ENCODE measurements around the gene FASN. TPM values are rescaled to one million over a fixed set of nuclear protein-coding genes. Genes with fewer than 3 reads are reported as not detected.

Gene FASN
- 12.4 and 15.3 TPM in 2 replicates for total RNA-seq (2012; rRNA removed)
- 56.0 and 68.5 TPM in 2 replicates for polyA plus RNA-seq (2012; rRNA removed)
- 22.8 and 57.7 TPM in 2 replicates for polyA plus RNA-seq (2012; cell fraction: cytosol; rRNA removed)
- 126 and 440 TPM in 2 replicates for polyA plus RNA-seq (2012; cell fraction: nucleus; rRNA removed; ENCODE audit: low replicate concordance)
- percentile 58 among the genes with signal in this experiment for Bru-seq, nascent RNA
- BruChase-seq, experiment 1, labeled RNA remaining after a 6-hour chase: percentile 91 among the genes with signal in this experiment
- BruChase-seq, experiment 2, labeled RNA remaining after a 2-hour chase: percentile 84 among the genes with signal in this experiment
- long read RNA-seq, partial matches to known transcripts: 11 of 32 reads
- long read RNA-seq, other reads (novel, unspliced or antisense): 21 of 32 reads

DNA sequence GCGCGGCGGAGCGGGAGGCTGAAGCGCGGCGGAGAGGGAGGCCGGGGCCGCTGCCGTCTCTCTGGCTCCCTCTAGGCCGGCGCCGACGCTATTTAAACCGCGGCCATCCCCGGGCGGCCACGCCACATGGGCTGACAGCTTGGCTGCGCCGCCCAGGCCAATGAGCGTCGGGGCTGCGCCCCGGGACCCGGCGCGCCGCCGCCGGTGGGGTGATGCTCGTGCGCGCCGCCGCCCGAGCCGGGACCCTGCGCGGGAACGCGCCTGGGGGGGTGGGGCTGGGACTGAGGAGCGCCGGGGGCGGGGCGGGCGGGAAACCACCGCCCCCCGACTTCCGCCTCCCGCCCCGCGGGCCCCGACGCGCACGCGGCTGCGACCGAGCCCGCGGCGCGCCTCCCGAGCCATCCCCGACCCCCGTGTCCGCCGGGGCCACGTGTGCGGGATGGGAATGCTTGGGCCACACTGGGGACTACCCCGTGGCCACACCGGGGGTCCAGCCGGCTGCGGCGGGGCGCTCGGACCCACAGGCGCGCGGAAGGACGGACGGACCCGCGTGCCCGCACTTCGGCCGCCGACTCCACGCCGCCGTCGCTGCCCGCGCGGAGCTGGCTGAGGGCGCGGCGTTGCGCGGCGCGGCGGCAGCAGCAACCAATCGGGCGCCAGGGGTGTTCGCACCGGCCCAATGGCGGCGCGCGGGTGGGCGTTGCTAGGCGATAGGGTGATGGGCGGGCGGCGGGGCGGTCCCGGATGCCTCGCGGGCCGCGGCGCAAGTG lies at the start of gene FASN:
FASN (minus strand) TSS at position 68 of the 770 bp plus-strand sequence. CDS start 1,791 bp downstream, outside the sequence.
- H3K14ac ChIP-seq (replicated peaks; ENCODE audit: low read depth, low read length): peak within 1 kb of the TSS; percentile 96
- CTCF ChIA-PET: interaction anchor here (0.7 kb wide), 1 partner anchor 68 kb away, joined by 3 read pairs; no protein-coding TSS in a partner anchor
- H4K91ac ChIP-seq (ENCODE audit: insufficient read depth, low read depth, low read length): peak within 1 kb of the TSS; percentile 84
- peaks cover 0 to 52% of the 10 kb centered on the region in 2 experiments for H3K79me1 ChIP-seq (ENCODE audit: low read depth in 1 of 2, low read length in 2 of 2)
- peak within 1 kb of the TSS; percentile 95 to 97 for H4K8ac ChIP-seq (ENCODE audit: low read depth in 2 of 2, low read length in 2 of 2)
- peak within 1 kb of the TSS; percentile 83 for H3K4me2 ChIP-seq (ENCODE audit: low read depth, low read length)
- peak; percentile 85 for ATAC-seq (ENCODE audit: low read depth)
- BruUV-seq (replicated peaks): no TSS peak
- DNase-seq: peak; percentile 93
- peak within 1 kb of the TSS; percentile 99 for H2AK9ac ChIP-seq (replicated peaks; ENCODE audit: low read depth, low read length, poor library complexity)
- H2BK120ac ChIP-seq (ENCODE audit: low read depth, low read length): peak within 1 kb of the TSS; percentile 74
- intact Hi-C loops (cut with micrococcal nuclease) (loop anchor here (1.0 to 2.0 kb wide), 3 partner anchors 56 to 67 kb away; partner anchors contain the start of genes DCXR and RAC3), dilution Hi-C loops (cut with HindIII; ENCODE audit: low sequenced_read_pairs, unreplicated experiment) (no loop called here), in situ Hi-C loops (cut with MboI; ENCODE audit: low sequenced_read_pairs) (no loop called here)
- peak within 1 kb of the TSS; percentile 97 for H3K4ac ChIP-seq (ENCODE audit: low read depth, low read length)
- peaks cover 5% of the 10 kb centered on the region; the same call in 1 of the 2 replicates for H3K9me1 ChIP-seq (ENCODE audit: insufficient read depth, low read length)
- peak within 1 kb of the TSS; percentile 90 for H2BK5ac ChIP-seq (ENCODE audit: low read depth, low read length, poor library complexity, severe bottlenecking)
- H3K27me3 ChIP-seq (ENCODE audit: control insufficient read depth, insufficient read depth, low read length): no peaks in the 10 kb centered on the region
- 0 out of 2 replicates have a peak within 1 kb of the TSS, but pooled peaks have one; percentile 10 for H2BK20ac ChIP-seq (ENCODE audit: low read depth, low read length)
- peak within 1 kb of the TSS; percentile 94 for H3K27ac ChIP-seq (ENCODE audit: insufficient read depth, low read length)
- H2AK5ac ChIP-seq (ENCODE audit: low read depth, low read length): peak within 1 kb of the TSS; percentile 94
- peak within 1 kb of the TSS; percentile 39; the same call in 1 of the 3 replicates for H2BK15ac ChIP-seq (ENCODE audit: low read depth, low read length)
- peak within 1 kb of the TSS; percentile 99 for H2AFZ ChIP-seq (replicated peaks; ENCODE audit: low read length, poor library complexity)
- H3K9ac ChIP-seq (ENCODE audit: low read depth, low read length): peak within 1 kb of the TSS; percentile 87
- POLR2A ChIA-PET (ENCODE audit: unreplicated experiment): interaction anchor here (0.6 to 1.5 kb wide), 4 partner anchors 44 to 243 kb away, joined by 3 to 5 read pairs (median 4); partner anchors contain the start of gene DCXR
- peak within 1 kb of the TSS; percentile 41; the same call in 1 of the 2 replicates for H3K56ac ChIP-seq (ENCODE audit: extremely low read depth, insufficient read depth, low read length)
- H3K9me3 ChIP-seq (ENCODE audit: control insufficient read depth, insufficient read depth, low read length): no peaks in the 10 kb centered on the region
- peaks cover 28% of the 10 kb centered on the region for H4K20me1 ChIP-seq (ENCODE audit: insufficient read depth, low read length)
- H4K5ac ChIP-seq (ENCODE audit: low read depth, low read length): peak within 1 kb of the TSS; percentile 93
- H3K18ac ChIP-seq (ENCODE audit: low read depth, low read length): peak within 1 kb of the TSS; percentile 46; the same call in 1 of the 2 replicates
- H3K4me1 ChIP-seq (ENCODE audit: control insufficient read depth, insufficient read depth, low read length): peaks cover 13% of the 10 kb centered on the region
- WGBS, 2 experiments (ENCODE audit: extremely low coverage in 2 of 2, insufficient read length in 1 of 2): 0% methylated on average over 64 of the region's 124 CpGs; no CpG with 5 or more reads in 1 of the 2 experiments
- H3K23ac ChIP-seq (ENCODE audit: low read depth, low read length): peak within 1 kb of the TSS; percentile 94
- peaks cover 21% of the 10 kb centered on the region for H3K36me3 ChIP-seq (ENCODE audit: control insufficient read depth, insufficient read depth, low read length)
- peak within 1 kb of the TSS; percentile 72 for H3K4me3 ChIP-seq (ENCODE audit: insufficient read depth, low read depth, low read length)
- TF ChIP-seq RFX5 (IDR thresholded peaks at IDR 0.05; ENCODE audit: low read depth, low read length) (peak; percentile 48; the same call in 1 of the 2 replicates), MAZ (IDR thresholded peaks at IDR 0.05; ENCODE audit: borderline replicate concordance, low read depth, low read length) (0 out of 2 replicates have a peak, but pooled peaks have one; percentile 49), CHD1 (IDR thresholded peaks at IDR 0.05; ENCODE audit: low read depth, low read length) (no peak), FOS (IDR thresholded peaks at IDR 0.05; ENCODE audit: low read depth, low read length) (peak; percentile 38; the same call in 1 of the 2 replicates), BHLHE40 (IDR thresholded peaks at IDR 0.05; ENCODE audit: low read depth, low read length) (no peak), MAFK (IDR thresholded peaks at IDR 0.05; ENCODE audit: low read depth, low read length) (no peak), RAD21 (IDR thresholded peaks at IDR 0.05; ENCODE audit: low read length) (peak; percentile 15; the same call in 1 of the 2 replicates), CEBPB (IDR thresholded peaks at IDR 0.05; ENCODE audit: low read depth, low read length) (no peak)
- TF ChIP-seq, protein P1, sequence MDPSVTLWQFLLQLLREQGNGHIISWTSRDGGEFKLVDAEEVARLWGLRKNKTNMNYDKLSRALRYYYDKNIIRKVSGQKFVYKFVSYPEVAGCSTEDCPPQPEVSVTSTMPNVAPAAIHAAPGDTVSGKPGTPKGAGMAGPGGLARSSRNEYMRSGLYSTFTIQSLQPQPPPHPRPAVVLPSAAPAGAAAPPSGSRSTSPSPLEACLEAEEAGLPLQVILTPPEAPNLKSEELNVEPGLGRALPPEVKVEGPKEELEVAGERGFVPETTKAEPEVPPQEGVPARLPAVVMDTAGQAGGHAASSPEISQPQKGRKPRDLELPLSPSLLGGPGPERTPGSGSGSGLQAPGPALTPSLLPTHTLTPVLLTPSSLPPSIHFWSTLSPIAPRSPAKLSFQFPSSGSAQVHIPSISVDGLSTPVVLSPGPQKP (IDR thresholded peaks at IDR 0.05; ENCODE audit: borderline replicate concordance, low read depth, low read length): no peak
- TF ChIP-seq, protein P2, sequence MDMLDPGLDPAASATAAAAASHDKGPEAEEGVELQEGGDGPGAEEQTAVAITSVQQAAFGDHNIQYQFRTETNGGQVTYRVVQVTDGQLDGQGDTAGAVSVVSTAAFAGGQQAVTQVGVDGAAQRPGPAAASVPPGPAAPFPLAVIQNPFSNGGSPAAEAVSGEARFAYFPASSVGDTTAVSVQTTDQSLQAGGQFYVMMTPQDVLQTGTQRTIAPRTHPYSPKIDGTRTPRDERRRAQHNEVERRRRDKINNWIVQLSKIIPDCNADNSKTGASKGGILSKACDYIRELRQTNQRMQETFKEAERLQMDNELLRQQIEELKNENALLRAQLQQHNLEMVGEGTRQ (IDR thresholded peaks at IDR 0.05; ENCODE audit: low read depth, low read length): peak; percentile 55
